Peyer's patch (tissue), 4 donors: ENCODE results near the gene ACTR5. TPM values are rescaled to one million over a fixed set of nuclear protein-coding genes. Genes with fewer than 3 reads are reported as not detected.

Experiments used
- DNase-seq, 3 donors: peaks; one replicate each; pipeline ENCODE4 v3.0.0-alpha.2; 2017 to 2019
- H3K27ac ChIP-seq, 4 donors: fragments of 200-600 bp; sonication (generic); one replicate each; pipeline ENCODE4 v1.5.1; 2016 to 2019
- H3K27me3 ChIP-seq, 2 donors: fragments of 200-600 bp; sonication (generic); one replicate each; pipeline ENCODE4 v1.5.1; 2019
- H3K36me3 ChIP-seq, 3 donors: fragments of 200-600 bp; sonication (generic); one replicate each; pipeline ENCODE4 v1.5.1; 2016 to 2019
- H3K4me1 ChIP-seq, 4 donors: fragments of 200-600 bp; sonication (generic); one replicate each; pipeline ENCODE4 v1.5.1; 2016 to 2019
- H3K4me3 ChIP-seq, 4 donors: fragments of 200-600 bp; sonication (generic); 1 replicate in 3 of 4; 2 replicates in 1 of 4; pipeline ENCODE4 v1.5.1; 2016 to 2019; ENCODE audit warnings: mild to moderate bottlenecking in 1 of 4
- H3K9me3 ChIP-seq, 4 donors: fragments of 200-600 bp; sonication (generic); one replicate each; pipeline ENCODE4 v1.5.1; 2016 to 2019; ENCODE audit warnings: mild to moderate bottlenecking in 1 of 4
- CTCF ChIP-seq, 6 experiments: fragments of 450-650 bp in 4 of 6; fragments of 200-600 bp in 2 of 6; sonication (generic) in 1 of 6; IDR thresholded peaks; one replicate each; pipeline ENCODE4 v1.5.1; 2017 to 2019; ENCODE audit warnings: antibody characterized with exemption in 6 of 6, mild to moderate bottlenecking in 3 of 6, moderate library complexity in 1 of 6
- POLR2A ChIP-seq, 2 donors: fragments of 450-650 bp; IDR thresholded peaks; one replicate each; pipeline ENCODE4 v1.5.1; 2017; ENCODE audit warnings: antibody characterized with exemption in 2 of 2, mild to moderate bottlenecking in 2 of 2, moderate library complexity in 2 of 2
- total RNA-seq, 4 donors: library from RNA; depleted of rRNA; stranded (reverse); fragments of >200 nt; gene quantifications; one replicate each; pipeline ENCODE4 v1.1.0, GENCODE V29; 2016

The ACTR5 gene
- total RNA-seq, 4 donors from 2014 or later, result 5.1 to 32.2 (median 11.0) TPM

- H3K4me3 ChIP-seq, result peak overlapping the region; percentile 77 to 93 (median 83)
- peak overlapping the region; percentile 82 to 93 (median 86) for H3K27ac ChIP-seq
- peaks cover 0 to 16% (median 1%) of the 10 kb centered on the region in 4 donors for H3K4me1 ChIP-seq
- H3K36me3 ChIP-seq, result peaks cover 0 to 9% (median 0%) of the 10 kb centered on the region in 3 donors
- TF ChIP-seq POLR2A (IDR thresholded peaks at IDR 0.05) (no peak), CTCF (IDR thresholded peaks at IDR 0.05) (no peak)
- H3K9me3 ChIP-seq, result no peaks in the 10 kb centered on the region
- DNase-seq, result peak in 2 of 3 donors; percentile 41 to 79
- H3K27me3 ChIP-seq, result no peaks in the 10 kb centered on the region
These were observed 545 bp downstream of the ACTR5 start for GRCh38 chr20:38748861-38749149.

GRCh38 chr20:38751360-38751976, 3.2 kb downstream of the ACTR5 start:
- H3K4me1 ChIP-seq, result peaks cover 0 to 16% (median 1%) of the 10 kb centered on the region in 4 donors
- TF ChIP-seq CTCF (IDR thresholded peaks at IDR 0.05), result peak; percentile 25 to 86 (median 76)
- TF ChIP-seq POLR2A (IDR thresholded peaks at IDR 0.05), result no peak
- no peaks in the 10 kb centered on the region for H3K9me3 ChIP-seq
- no peaks in the 10 kb centered on the region for H3K27me3 ChIP-seq
- no peak overlapping the region for H3K27ac ChIP-seq
- H3K4me3 ChIP-seq, result no peak overlapping the region
- peaks cover 0 to 35% (median 0%) of the 10 kb centered on the region in 3 donors for H3K36me3 ChIP-seq
- DNase-seq, result peak in 2 of 3 donors; percentile 22 to 62

GRCh38 chr20:38752029-38752428, 3.8 kb downstream of the ACTR5 start:
- H3K4me1 ChIP-seq, result peaks cover 0 to 16% (median 1%) of the 10 kb centered on the region in 4 donors
- TF ChIP-seq POLR2A (IDR thresholded peaks at IDR 0.05), result no peak
- no peak for TF ChIP-seq CTCF (IDR thresholded peaks at IDR 0.05)
- peaks cover 0 to 41% (median 0%) of the 10 kb centered on the region in 3 donors for H3K36me3 ChIP-seq
- no peak overlapping the region for H3K4me3 ChIP-seq
- DNase-seq, result no peak
- H3K27me3 ChIP-seq, result no peaks in the 10 kb centered on the region
- no peaks in the 10 kb centered on the region for H3K9me3 ChIP-seq
- no peak overlapping the region for H3K27ac ChIP-seq

GRCh38 chr20:38754924-38755323, 6.7 kb downstream of the ACTR5 start:
- TF ChIP-seq POLR2A (IDR thresholded peaks at IDR 0.05) (no peak), CTCF (IDR thresholded peaks at IDR 0.05) (no peak)
- DNase-seq, result no peak
- H3K9me3 ChIP-seq, result no peaks in the 10 kb centered on the region
- no peaks in the 10 kb centered on the region for H3K4me1 ChIP-seq
- H3K27me3 ChIP-seq, result no peaks in the 10 kb centered on the region
- no peak overlapping the region for H3K27ac ChIP-seq
- H3K4me3 ChIP-seq, result no peak overlapping the region
- H3K36me3 ChIP-seq, result peaks cover 0 to 66% (median 0%) of the 10 kb centered on the region in 3 donors

- Histone ChIP-seq H3K4me3 (no peak overlapping the region), H3K27me3 (no peaks in the 10 kb centered on the region), H3K36me3 (peaks cover 0 to 71% (median 0%) of the 10 kb centered on the region in 3 donors), H3K9me3 (no peaks in the 10 kb centered on the region), H3K4me1 (no peaks in the 10 kb centered on the region), H3K27ac (no peak overlapping the region)
- DNase-seq, result no peak
- no peak for TF ChIP-seq CTCF (IDR thresholded peaks at IDR 0.05)
- no peak for TF ChIP-seq POLR2A (IDR thresholded peaks at IDR 0.05)
These were observed 7.2 kb downstream of the ACTR5 start for GRCh38 chr20:38755324-38755910.
